HG03196 (cell line): ENCODE measurements around the gene NEMP2.

ENCODE experiments used
- ATAC-seq: cut with Tn5 transposase; IDR thresholded peaks from one replicate; pipeline ENCODE4 v1.9.1; 2021; ENCODE audit not compliant: unreplicated experiment

Gene NEMP2

DNA sequence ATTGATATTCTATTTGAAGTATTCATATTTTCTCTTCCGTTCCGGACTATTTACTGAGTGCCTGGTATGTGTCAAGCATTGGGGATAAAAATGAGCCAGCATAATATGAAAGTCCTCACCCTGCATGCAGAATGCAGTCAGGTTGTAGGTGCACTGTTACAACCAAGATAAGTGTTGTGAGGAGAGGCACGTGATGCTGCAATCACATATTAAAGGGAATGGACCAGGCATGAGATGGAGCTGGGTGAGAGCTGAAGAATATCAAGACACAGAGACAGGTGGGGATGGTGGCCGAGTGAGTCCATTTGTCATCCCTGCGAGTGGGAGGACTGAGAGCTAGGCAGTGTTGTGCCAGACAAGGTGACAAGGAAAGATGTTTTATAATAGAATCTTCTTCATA lies 74.0 kb downstream of the NEMP2 start:
- ATAC-seq = no peak

- ATAC-seq = no peak
Measured at GRCh38 chr2:190459881-190460280, 74.6 kb downstream of the NEMP2 start.

DNA sequence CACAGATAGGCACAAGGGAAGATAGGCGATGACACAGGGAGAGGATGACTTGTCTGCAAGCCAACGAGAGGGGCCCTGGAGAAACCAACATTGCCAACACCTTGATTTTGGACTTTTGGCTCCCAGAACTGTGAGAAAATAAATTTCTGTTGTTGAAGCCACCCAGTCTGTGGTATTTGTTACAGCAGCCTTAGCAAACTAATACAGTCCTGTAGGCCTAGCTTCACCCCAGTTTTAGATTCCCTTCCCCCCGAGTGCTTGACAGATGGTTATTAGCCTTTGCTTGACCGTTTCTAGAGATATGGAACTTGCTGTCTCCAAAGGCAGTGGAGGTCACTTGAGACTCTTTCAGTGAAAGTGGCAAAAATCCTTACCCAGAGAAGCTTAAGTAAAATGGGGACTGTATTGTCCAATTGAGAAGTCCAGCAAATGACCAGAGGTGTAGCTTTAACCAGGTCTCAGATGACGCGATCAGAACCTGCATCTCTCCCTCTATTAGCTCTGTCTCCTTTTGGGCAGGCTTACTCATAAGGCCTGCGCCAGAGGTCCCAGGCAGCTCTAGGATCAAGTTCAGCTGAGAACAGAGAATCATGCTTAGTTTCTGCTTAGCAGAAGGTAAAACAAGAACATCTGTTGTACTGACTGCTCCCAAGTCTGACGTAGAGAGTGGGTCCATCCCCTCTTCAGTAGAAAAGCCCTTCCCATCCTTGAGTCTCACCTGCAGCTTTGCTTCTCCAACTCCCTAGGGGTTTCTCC lies 76.0 kb downstream of the NEMP2 start:
- no peak for ATAC-seq

GRCh38 chr2:190457256-190457655 lies 77.3 kb downstream of the NEMP2 start:
- no peak for ATAC-seq

GRCh38 chr2:190456833-190457232 lies 77.7 kb downstream of the NEMP2 start:
- no peak for ATAC-seq

GRCh38 chr2:190455358-190456095 lies 79.0 kb downstream of the NEMP2 start:
- no peak for ATAC-seq

DNA sequence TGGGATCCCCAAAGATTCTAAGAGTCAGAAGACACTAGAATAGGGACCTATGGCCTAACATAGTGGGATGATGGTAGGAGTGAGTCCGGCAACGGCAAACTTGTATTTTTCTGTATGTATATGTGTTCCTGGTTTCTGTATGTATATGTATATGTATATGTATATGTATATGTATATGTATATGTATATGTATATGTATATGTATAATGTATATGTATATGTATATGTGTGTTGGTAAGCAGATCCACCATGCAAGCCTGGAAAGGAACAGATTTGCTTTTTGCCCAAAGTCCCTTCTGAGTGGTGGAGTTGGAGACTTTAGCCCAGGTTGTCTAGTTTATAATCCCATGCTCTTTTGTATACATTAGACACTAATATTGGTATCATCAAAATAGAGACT lies 79.7 kb downstream of the NEMP2 start:
- ATAC-seq = no peak
